GM21529 (cell line): ENCODE measurements around the gene TRMT61A.
A peak's percentile ranks its signal among the peaks of the same experiment; 100 is the strongest.

Experiments used
- ATAC-seq: cut with Tn5 transposase; IDR thresholded peaks from one replicate; pipeline ENCODE4 v1.9.1; 2021; ENCODE audit not compliant: unreplicated experiment

The TRMT61A gene

DNA sequence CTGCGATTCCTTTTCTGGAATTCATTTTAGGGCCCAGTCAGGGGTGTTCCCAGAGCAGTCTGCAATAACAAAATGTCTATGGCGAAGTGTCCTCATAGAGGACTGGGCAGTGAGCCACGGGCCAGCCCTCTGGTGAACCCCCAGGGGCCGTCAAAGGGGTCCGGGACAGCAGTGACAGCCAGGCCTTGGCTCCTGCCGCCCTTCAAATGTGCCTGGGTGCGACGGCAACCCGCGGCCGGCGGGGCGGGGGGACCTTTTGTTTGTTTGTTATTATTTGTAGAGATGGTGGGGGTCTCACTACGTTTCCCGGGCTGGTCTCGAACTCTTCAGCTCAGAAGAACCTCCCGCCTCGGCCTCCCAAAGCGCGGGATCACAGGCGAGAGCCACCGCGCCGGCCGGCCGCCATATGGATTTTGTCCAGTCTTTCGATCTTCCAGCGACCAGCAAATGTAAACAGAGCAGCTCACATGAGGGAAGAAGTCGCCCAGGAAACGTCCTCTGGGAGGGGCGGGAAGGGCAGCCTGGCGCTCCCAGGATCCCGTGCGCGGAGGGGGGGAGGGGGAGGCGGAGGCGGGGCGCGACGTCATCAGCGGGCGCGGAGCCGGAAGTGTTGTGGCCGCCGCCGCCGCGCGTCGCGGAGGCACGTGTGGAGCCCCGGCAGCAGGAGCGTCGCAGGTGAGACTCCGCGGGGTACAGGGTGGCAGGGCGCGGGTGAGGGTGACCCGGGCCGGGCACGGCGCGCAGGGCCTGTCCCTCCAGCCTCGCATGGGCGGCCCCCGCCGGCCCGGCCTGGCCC is at the start of gene TRMT61A:
TRMT61A (plus strand) TSS at position 610 of the 796 bp plus-strand sequence. CDS start 783 bp downstream, outside the sequence.
- peak; percentile 39 for ATAC-seq

DNA sequence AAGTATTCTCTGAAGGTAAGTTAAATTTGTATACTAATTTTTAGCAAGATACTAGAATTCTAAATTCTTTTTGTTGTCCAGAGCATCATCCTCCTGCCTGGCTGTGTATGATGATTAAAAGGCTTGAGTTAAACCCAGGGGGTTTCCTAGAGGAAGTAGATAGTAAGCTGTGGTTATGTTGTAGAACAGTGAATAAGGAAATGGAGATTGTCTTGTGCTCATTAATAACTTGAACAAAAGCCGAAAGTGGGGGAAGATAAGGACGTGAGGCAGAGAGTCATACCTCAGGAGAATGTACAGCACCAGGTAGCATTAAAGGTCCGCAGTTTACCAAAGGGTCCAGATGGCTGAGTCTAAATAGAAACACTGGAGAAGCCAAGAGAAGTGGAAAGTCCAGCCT is 48.4 kb upstream of the TRMT61A start:
- peak; percentile 74 for ATAC-seq

DNA sequence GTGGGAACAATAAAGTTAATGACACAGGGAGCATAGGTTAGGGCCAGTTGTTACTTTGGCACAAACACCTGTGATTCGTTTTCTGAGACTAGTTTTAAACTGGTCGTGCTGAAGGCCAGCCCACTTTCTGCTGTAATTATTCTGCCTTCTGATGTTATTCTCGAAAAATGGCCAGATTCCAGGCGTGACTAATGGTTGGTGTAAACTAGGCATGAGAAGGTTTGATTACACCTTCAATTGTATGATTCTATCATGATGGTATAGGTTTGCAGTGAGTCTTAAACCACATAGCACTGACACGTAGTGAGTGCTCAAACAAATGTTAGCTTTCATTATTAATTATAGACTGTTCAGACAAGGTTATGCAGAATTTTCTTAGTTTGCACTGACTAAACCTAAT is 45.4 kb upstream of the TRMT61A start:
- ATAC-seq, result no peak

DNA sequence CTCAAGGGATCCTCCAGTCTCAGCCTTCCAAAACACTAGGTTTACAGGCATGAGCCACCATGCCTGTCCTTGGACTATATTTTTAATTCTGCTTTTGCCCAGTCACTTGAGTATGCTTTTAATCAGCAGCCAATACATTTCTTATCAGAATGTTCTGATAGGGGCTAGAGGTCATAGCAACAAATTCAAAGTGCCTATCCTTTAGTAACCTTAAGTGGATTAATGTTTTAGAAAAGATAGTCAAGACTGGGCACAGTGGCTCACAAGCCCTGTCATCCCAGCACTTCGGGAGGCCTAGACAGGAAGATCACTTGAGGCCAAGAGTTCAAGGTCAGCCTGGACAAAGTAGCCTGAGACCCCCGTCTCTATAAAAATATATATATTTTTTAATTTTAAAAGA is 43.5 kb upstream of the TRMT61A start:
- no peak for ATAC-seq

DNA sequence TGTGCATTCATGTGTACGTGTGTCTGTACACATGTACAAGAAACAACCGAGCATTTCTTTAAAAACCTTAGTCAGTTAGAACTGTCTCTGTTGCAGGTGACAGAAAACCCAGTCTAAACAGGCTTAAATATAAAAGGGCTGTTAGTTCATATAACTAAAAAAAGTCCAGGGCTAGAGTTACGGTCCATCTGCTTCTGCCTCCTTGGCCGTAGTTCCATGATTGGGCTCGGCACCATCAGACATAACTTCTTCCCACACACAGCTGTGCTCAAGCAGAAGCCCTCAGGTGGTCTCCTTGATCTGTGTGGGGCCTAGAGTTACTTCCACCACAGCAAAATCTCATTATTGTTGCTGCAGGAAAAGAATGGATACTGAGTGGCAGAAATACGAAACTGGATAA is 40.9 kb upstream of the TRMT61A start:
- ATAC-seq, result no peak

DNA sequence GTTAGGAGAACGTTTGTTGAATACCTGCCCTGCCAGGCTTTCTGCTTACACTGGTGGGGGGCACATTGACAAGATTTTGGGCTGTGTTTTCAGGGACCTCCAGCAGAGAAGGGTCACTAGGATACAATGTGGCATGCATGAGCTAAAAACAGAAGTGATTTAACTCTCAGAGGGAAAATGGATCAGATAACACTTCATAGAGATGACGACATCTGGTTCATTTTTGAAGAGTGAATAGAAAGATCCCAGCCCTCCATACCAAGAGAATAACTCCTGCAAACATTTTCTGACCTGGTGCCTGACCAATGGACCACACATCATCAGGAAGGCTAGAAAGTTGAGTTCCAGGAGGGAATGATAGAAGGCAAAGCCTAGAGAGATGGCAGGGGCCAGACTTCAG is 40.0 kb upstream of the TRMT61A start:
- ATAC-seq, result no peak

DNA sequence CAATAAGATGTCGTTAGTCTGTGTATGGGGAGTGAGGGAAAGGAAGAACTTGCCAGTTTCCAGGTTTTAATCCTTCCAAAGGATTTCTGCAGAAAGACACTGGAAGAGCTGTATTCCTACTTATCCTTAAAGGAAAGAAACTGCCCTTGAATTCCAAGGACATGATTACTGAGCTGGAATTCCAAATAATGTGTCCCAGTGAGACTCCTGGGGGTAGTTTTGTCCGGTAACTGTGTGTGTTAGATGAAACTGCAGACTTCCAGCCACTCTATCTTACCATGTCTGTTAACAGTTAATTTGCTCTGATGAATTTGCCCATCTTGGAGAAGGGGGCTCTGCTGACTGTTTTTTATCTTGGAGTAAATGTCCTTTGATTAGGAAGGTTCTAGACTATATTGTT is 39.4 kb upstream of the TRMT61A start:
- ATAC-seq, result no peak

DNA sequence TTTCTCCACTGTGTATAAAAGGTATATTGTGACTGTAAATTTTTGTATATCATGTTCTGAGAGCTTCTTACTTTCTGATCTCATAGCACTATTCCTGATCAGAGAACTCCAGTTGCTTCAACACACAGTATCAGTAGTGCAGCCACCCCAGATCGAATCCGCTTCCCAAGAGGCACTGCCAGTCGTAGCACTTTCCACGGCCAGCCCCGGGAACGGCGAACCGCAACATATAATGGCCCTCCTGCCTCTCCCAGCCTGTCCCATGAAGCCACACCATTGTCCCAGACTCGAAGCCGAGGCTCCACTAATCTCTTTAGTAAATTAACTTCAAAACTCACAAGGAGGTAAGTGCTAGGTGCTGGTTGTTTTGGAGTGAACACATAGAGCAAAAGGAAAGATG is 37.3 kb upstream of the TRMT61A start:
- no peak for ATAC-seq

DNA sequence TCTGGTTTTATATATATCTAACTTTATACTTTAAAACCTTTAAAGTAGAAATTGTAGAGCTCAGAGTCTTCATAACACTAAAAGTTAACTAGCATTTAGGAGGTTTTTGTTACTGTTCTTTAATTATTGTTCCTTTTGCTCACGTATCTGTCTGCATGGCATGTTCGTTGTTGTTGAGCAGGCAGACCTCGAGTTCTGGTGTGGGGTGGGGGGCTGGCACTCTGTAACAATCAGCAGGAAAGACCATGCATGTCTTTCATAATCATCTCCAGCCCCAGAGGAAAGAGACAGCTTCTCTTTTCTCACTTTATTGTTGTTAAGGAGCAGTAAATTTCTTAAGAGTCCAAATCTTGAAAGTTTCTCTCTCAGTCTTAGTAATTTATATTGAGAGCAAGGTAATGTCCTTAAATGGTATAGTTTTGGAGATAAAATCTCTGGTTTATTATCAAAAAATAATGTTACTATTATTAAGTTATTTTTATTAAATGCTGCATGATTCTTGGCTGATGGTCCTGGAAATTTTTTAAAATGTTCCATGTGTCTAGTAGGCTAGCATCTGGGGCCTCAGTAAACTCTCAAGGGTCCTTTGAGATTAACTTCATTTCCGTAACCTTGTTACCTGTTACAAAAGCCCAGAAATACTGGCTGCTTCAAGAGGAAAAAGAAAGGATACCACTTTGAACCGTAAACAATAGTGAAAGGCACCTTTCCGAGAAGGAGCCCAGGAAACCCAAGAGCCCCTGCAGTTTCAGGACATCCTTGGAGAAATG is 36.7 kb upstream of the TRMT61A start:
- ATAC-seq, result no peak

DNA sequence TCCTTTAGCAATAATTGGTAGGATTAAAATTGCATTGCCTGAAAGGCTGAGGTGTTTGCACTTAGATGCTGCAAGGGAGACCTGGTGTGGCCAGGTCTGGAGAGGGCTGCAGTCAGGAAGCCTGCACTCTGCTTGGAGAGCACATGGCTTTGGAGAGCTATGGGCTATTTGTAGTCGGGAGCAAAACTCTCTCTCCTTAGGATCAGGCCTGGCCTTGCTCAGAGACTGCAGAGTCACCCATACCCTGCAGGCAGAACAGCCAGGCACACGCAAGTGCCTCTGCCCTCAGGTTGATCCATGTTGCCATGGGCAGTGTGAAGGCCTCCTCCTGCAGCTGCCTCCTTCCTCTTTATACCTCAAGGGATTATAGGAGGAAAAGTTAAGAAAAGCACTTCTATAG is 33.1 kb upstream of the TRMT61A start:
- ATAC-seq, result no peak

DNA sequence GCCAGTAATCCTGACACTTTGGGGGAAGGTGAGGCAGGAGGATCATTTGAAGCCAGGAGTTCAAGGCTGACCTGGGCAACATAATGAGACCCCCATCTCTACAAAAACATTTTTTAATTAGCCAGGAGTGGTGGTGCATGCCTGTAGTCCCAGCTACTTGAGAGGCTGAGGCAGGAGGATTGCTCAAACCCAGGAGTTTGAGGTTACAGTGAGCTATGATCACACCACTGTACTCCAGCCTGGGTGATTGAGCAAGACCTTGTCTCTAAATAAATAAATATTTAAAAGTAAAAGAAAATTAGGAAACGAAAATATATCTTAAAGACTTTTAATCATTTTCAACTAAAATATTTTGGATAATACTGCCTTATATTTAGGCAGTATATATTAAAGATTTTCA is 32.2 kb upstream of the TRMT61A start:
- no peak for ATAC-seq

DNA sequence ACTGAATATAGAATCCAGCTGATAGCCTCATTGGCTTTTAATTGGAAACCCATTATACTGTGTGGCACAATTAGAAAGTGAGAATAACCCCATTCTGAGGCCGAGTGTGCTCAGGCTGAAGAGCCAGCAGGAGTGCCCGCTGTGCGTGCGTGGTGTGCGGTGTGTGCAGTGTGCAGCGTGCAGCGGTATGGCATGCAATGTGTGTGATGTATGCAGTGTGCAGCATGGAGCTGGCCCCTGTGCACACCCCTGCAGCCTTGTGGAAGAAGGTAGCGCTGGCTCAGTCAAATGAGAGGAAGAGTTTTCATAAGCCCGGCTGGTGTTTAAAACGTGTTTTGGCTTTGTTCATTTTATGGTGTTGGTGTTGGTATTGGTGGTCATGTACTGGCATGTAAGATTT is 29.3 kb upstream of the TRMT61A start:
- ATAC-seq, result no peak

DNA sequence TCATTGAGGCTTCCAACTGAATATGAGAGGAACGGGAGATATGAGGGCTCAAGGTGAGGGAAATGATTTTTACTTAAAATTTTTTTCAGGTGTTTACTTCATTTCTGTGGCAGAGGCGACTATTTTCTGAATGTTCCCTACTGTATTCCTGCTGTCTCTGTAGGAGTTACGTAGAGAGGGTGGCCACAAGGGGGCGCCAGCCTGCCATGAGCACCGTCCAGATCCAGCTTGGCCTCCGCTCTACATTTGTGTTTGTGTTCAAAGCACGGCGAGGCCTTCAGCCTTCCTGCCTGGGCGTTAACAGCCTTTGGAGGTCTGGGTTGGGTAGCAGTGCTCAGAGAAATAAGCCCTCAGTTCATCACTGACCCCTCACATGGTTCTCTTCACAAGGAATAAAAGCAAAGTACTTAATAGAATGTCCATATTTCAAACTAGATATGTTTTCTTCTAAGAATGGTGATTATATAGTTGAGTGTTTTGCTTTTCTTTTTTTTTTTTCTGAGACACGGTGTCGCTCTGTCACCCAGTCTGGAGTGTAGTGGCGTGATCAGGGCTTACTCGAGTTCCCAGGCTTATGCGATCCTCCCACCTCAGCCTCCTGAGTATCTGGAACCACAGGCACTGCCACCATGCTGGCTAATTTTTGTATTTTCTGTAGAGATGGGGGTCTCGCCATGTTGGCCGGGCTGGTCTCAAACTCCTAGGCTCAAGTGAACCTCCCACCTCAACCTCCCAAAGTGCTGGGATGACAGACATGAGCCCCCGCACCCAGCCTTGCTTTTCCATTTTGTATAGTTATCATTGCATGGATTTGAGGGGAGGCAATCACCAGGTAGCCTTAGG is 28.6 kb upstream of the TRMT61A start:
- ATAC-seq, result peak; percentile 67

DNA sequence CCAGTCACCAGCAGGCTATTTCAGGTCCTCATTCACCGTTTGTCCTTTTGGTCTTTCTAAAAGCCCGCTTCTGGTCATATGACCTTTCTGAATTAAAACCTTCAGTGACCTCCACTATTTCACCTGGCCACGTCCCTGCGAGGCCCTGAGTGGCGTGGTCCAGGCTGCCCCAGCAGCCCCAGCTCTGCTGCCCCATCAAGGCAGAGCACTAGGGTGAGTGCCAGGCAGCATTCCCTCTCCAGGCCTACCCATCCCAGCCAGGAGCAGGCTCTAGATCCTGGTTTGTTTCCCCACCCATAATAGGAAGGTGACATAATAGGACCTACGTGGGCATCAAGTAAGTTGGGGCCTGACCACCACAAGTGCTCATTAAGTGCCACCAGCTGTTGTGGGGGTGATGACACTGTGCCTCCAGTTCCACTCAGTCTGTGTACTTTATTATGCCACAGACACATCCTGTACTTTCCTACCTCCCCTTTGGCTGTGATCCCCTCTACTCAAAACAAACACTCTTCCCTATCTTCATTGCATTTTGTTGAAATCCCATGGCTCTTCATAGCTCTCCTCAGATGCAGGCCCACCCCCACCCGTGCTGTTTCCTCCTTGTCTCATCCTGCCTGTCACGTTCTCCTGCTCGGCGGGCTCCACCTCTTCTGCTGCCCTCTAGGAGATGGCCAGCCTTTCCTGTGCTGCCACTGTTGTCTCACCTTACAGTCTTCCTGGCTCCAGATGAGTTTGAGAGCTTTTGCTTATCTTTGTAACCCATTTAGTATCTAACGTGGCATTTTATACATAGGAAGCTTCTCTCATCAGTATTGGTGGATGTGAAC is 27.7 kb upstream of the TRMT61A start:
- no peak for ATAC-seq

DNA sequence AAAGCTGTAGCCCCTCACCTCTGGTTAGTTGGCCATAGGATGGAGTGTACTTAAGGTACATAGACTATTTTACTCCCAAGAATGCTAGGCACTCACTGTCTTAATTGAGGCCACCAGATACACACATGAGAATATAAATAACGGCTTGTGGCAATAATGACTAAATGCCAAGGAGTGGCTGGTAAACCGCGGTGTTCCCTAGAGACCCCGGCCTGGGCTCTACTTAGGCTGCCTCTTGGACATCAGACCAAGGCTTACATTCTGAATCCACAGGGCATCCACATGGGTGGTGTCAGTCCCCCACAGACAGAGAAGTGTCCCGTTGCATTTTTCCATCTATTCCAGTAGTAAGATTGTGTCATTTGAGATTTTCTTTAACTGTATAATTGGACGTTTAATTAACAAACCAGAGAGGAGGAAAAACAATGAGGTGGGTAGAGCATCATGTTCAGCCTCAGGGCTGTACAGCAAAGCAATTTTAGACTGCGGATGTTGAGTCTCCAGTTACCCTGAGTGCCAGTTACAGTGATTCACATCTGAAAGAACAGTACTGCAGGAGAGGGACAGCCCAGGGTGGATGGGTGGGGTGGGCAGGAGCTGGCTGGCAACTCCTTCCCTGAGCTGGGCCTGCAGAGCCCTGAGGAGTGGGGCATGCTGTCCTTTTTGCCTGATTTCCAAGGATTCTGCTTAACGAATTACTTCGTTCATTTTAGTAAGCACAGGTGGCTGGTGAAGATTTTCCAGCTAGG is 26.9 kb upstream of the TRMT61A start:
- ATAC-seq, result no peak

DNA sequence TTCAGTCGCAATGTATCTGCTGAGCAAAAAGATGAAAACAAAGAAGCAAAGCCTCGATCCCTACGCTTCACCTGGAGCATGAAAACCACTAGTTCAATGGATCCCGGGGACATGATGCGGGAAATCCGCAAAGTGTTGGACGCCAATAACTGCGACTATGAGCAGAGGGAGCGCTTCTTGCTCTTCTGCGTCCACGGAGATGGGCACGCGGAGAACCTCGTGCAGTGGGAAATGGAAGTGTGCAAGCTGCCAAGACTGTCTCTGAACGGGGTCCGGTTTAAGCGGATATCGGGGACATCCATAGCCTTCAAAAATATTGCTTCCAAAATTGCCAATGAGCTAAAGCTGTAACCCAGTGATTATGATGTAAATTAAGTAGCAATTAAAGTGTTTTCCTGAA is 26.1 kb upstream of the TRMT61A start:
- no peak for ATAC-seq

DNA sequence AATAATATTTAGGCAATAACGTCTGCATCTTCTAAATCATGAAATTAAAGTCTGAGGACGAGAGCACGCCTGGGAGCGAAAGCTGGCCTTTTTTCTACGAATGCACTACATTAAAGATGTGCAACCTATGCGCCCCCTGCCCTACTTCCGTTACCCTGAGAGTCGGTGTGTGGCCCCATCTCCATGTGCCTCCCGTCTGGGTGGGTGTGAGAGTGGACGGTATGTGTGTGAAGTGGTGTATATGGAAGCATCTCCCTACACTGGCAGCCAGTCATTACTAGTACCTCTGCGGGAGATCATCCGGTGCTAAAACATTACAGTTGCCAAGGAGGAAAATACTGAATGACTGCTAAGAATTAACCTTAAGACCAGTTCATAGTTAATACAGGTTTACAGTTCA is 25.7 kb upstream of the TRMT61A start:
- no peak for ATAC-seq

DNA sequence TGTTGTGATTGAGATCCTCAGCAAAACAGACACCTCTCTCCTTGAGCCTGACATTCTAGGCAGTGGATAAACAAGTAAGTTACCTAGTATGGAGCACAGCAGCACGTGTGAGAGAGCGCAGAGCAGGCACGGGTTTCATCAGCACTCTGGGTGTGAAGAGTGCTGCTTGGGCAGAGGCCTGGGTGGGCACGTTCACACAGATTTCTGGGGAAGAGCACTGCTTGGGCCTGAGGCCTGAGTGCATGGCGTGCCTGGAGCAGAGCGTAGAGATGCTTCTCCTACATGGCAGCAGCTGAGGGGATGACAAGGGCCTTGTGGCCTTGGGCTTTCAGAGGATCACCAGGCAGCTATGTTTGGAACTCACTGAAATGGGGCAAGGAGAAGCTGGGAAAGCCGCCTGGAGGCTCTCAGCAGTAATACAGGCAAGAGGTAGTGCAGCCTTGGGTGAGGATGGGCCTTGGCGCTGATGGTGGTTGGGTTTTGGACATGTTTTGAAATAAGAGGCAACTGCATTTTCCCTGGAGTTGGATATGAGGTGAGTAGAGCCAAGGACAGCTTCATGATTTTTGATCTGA is 23.9 kb upstream of the TRMT61A start:
- no peak for ATAC-seq

DNA sequence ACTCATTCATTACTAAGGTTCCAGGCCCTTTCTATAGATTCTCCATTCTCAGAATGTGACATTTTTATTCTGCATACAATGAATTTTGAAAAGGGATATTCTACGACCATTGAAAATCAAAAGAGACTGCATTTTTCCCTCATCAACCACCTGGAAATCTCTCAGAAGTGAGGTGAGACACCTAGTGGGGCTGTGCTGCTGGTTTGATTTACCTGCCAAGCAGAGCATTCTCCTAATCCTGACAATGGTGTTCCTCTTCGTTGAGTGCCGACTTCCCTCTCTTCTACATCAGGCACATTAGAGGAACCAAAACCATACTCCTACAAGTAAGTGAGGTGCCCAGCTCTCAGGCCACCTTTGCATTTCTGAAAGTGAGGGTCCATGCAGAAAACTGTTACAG is 21.2 kb upstream of the TRMT61A start:
- ATAC-seq, result no peak
